GM23338 (cell line): ENCODE results near the gene ZNF823. TPM values are rescaled to one million over a fixed set of nuclear protein-coding genes. Genes with fewer than 3 reads are reported as not detected.

Source experiments
- ATAC-seq: fragments of 200-7000 bp; cut with Tn5 transposase; 3 replicates; pipeline ENCODE4 v1.9.1; 2020
- DNase-seq: peaks from one replicate; pipeline ENCODE4 v3.0.0-alpha.2; 2015; ENCODE audit warnings: low spot score
- H2AFZ ChIP-seq: fragments of 200-600 bp; sonication (generic); 2 replicates; pipeline ENCODE4 v1.8.0; 2016; ENCODE audit warnings: antibody characterized with exemption, mild to moderate bottlenecking, moderate library complexity
- H3F3A ChIP-seq: fragments of 200-600 bp; sonication (generic); replicated peaks from 2 replicates; pipeline ENCODE4 v1.8.0; 2017; ENCODE audit warnings: antibody characterized with exemption, mixed run types, low read depth
- H3K27ac ChIP-seq: fragments of 200-600 bp; sonication (generic); 2 replicates; pipeline ENCODE4 v1.6.1; 2016; ENCODE audit warnings: low read depth
- H3K27me3 ChIP-seq: fragments of 200-600 bp; sonication (generic); 2 replicates; pipeline ENCODE4 v1.8.0; 2016; ENCODE audit warnings: mild to moderate bottlenecking, mixed run types, moderate library complexity; ENCODE audit not compliant: insufficient read depth
- H3K36me3 ChIP-seq: fragments of 200-600 bp; sonication (generic); 2 replicates; pipeline ENCODE4 v1.8.0; 2016; ENCODE audit warnings: mild to moderate bottlenecking; ENCODE audit not compliant: insufficient read depth
- H3K4me1 ChIP-seq: fragments of 200-600 bp; sonication (generic); 2 replicates; pipeline ENCODE4 v1.8.0; 2016; ENCODE audit warnings: mild to moderate bottlenecking, moderate library complexity; ENCODE audit not compliant: insufficient read depth
- H3K4me2 ChIP-seq: fragments of 200-600 bp; sonication (generic); 2 replicates; pipeline ENCODE4 v1.7.1; 2017; ENCODE audit warnings: mixed run types
- H3K4me3 ChIP-seq: fragments of 200-600 bp; sonication (generic); 2 replicates; pipeline ENCODE4 v1.6.1; 2016; ENCODE audit warnings: mixed run types
- H3K79me2 ChIP-seq: fragments of 200-600 bp; sonication (generic); replicated peaks from 2 replicates; pipeline ENCODE4 v1.8.0; 2017; ENCODE audit warnings: mild to moderate bottlenecking; ENCODE audit not compliant: insufficient read depth
- H3K9me2 ChIP-seq: fragments of 200-600 bp; sonication (generic); 2 replicates; pipeline ENCODE4 v1.8.0; 2017; ENCODE audit not compliant: insufficient read depth
- H4K20me1 ChIP-seq: fragments of 200-600 bp; sonication (generic); replicated peaks from 2 replicates; pipeline ENCODE4 v1.8.0; 2017; ENCODE audit warnings: mild to moderate bottlenecking; ENCODE audit not compliant: insufficient read depth
- H3K27ac Mint-ChIP-seq: 2 replicates; pipeline ENCODE4 v1.8.0; 2020; ENCODE audit warnings: inconsistent platforms, mild to moderate bottlenecking, moderate library complexity, mixed read lengths
- H3K27me3 Mint-ChIP-seq: 3 replicates; pipeline ENCODE4 v1.8.0; 2022; ENCODE audit warnings: low read depth, mild to moderate bottlenecking, moderate library complexity, mixed read lengths, inconsistent platforms; ENCODE audit not compliant: insufficient read depth, poor library complexity
- H3K36me3 Mint-ChIP-seq: 3 replicates; pipeline ENCODE4 v1.8.0; 2021; ENCODE audit warnings: low read depth, mild to moderate bottlenecking, inconsistent platforms, moderate library complexity, mixed read lengths
- H3K4me1 Mint-ChIP-seq: 3 replicates; pipeline ENCODE4 v1.8.0; 2020; ENCODE audit warnings: mild to moderate bottlenecking, inconsistent platforms, mixed read lengths
- H3K4me3 Mint-ChIP-seq: 3 replicates; pipeline ENCODE4 v1.8.0; 2021; ENCODE audit warnings: moderate library complexity, mild to moderate bottlenecking, inconsistent platforms, mixed read lengths
- H3K9me3 Mint-ChIP-seq: 3 replicates; pipeline ENCODE4 v1.8.0; 2020; ENCODE audit warnings: moderate library complexity, mild to moderate bottlenecking, inconsistent platforms, mixed read lengths
- CREB1 ChIP-seq: fragments of 250-450 bp; sonication (Bioruptor Pico); IDR thresholded peaks from 2 replicates; pipeline ENCODE4 v1.5.0; 2020; ENCODE audit warnings: low read depth, mild to moderate bottlenecking, moderate library complexity
- ETS1 ChIP-seq: IDR thresholded peaks from 2 replicates; pipeline ENCODE4 v1.6.1; 2016; ENCODE audit warnings: antibody characterized with exemption
- EZH2 ChIP-seq: fragments of 200-600 bp; sonication (generic); IDR thresholded peaks from one replicate; pipeline ENCODE4 v1.8.0; 2017; ENCODE audit warnings: antibody characterized with exemption, mild to moderate bottlenecking, low read depth; ENCODE audit not compliant: unreplicated experiment
- EZH2phosphoT487 ChIP-seq: fragments of 200-600 bp; sonication (generic); IDR thresholded peaks from one replicate; pipeline ENCODE4 v1.8.1; 2018; ENCODE audit warnings: antibody characterized with exemption; ENCODE audit not compliant: unreplicated experiment
- JUNB ChIP-seq: IDR thresholded peaks from one replicate; pipeline ENCODE4 v1.6.1; 2016; ENCODE audit warnings: antibody characterized with exemption; ENCODE audit not compliant: unreplicated experiment
- NANOG ChIP-seq: IDR thresholded peaks from 2 replicates; pipeline ENCODE4 v1.6.1; 2016; ENCODE audit warnings: antibody characterized with exemption, borderline replicate concordance
- POLR2AphosphoS5 ChIP-seq: IDR thresholded peaks from 2 replicates; pipeline ENCODE4 v1.6.1; 2016; ENCODE audit warnings: antibody characterized with exemption, low read depth
- STAT1 ChIP-seq: IDR thresholded peaks from one replicate; pipeline ENCODE4 v1.6.1; 2016; ENCODE audit warnings: antibody characterized with exemption; ENCODE audit not compliant: unreplicated experiment
- ZNF331 ChIP-seq: fragments of 250-450 bp; sonication (Bioruptor Pico); IDR thresholded peaks from 2 replicates; pipeline ENCODE4 v1.5.0; 2020; ENCODE audit warnings: low read depth, mild to moderate bottlenecking, moderate library complexity
- polyA plus RNA-seq: library from polyadenylated mRNA; unstranded; fragments of >200 nt; fragmentation: Nextera tagmentation; extraction: Ambion mirVana; gene quantifications from 2 replicates; pipeline ENCODE4 v1.2.1, GENCODE V29; 2016
- total RNA-seq: library from RNA; depleted of rRNA; stranded (reverse); fragments of >200 nt; shearing (Covaris generic); gene quantifications from 2 replicates; pipeline ENCODE4 v1.2.3, GENCODE V29; 2014
- TF ChIP-seq, protein P1 (sequence below): fragments of 250-450 bp; sonication (Bioruptor Pico); IDR thresholded peaks from 2 replicates; pipeline ENCODE4 v1.5.0; 2020; ENCODE audit warnings: mild to moderate bottlenecking, moderate library complexity
- TF ChIP-seq, protein P2 (sequence below): IDR thresholded peaks from one replicate; pipeline ENCODE4 v1.6.1; 2018; ENCODE audit warnings: antibody characterized with exemption; ENCODE audit not compliant: unreplicated experiment
- TF ChIP-seq, protein P3 (sequence below), 2 experiments: fragments of 200-600 bp in 1 of 2; sonication (generic) in 1 of 2; conservative IDR thresholded peaks; 2 replicates each; pipeline versions ENCODE4 v1.5.1 to v1.6.1; 2016 to 2017; ENCODE audit warnings: antibody characterized with exemption in 2 of 2, low read depth in 2 of 2, mild to moderate bottlenecking in 2 of 2, moderate library complexity in 1 of 2

The ZNF823 gene
- total and polyA plus RNA-seq, 2 experiments from 2014 or later = 1.3 to 3.0 TPM

DNA sequence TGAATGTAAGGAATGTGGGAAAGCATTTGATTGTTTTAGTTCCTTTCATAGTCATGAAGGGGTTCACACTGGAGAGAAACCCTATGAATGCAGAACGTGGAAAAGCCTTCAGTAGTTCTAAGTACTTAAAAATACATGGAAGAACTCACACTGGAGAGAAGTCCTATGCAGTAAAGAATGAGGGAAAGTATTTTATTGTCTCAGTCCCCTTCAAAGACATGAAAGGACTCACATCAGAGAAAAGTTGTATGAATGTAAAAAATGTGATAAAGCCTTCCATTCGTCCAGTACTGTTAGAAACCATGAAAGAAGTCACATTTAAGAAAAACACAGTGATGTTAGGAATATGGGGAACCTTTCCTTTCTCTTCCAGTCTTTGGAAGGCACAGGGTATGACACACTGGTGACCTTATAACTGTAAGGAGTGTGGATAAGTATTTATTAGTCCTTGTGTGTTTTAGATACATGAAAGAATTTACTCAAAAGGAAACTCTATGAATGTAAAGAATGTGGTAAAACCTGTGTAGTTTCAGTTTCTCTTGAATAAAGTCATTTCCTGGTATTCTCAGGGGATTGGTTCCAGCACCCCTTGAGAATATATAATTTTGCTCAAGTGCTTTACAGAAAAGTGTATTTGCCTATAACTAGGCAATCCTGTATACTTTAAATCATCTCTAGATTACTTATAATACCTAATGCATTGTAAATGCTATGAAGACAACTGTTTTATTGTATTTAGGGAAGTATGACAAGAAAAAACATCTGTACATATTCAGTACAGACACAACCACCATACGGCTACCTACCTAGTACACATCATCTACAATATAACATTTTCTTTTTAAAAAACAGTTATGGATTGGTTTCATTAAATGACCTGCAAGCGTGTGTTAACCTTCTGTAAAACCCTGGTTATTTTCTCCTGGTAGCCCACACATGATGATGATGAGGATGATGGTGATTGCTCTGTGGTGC is 52.8 kb downstream of the ZNF823 start:
- TF ChIP-seq, protein P1, sequence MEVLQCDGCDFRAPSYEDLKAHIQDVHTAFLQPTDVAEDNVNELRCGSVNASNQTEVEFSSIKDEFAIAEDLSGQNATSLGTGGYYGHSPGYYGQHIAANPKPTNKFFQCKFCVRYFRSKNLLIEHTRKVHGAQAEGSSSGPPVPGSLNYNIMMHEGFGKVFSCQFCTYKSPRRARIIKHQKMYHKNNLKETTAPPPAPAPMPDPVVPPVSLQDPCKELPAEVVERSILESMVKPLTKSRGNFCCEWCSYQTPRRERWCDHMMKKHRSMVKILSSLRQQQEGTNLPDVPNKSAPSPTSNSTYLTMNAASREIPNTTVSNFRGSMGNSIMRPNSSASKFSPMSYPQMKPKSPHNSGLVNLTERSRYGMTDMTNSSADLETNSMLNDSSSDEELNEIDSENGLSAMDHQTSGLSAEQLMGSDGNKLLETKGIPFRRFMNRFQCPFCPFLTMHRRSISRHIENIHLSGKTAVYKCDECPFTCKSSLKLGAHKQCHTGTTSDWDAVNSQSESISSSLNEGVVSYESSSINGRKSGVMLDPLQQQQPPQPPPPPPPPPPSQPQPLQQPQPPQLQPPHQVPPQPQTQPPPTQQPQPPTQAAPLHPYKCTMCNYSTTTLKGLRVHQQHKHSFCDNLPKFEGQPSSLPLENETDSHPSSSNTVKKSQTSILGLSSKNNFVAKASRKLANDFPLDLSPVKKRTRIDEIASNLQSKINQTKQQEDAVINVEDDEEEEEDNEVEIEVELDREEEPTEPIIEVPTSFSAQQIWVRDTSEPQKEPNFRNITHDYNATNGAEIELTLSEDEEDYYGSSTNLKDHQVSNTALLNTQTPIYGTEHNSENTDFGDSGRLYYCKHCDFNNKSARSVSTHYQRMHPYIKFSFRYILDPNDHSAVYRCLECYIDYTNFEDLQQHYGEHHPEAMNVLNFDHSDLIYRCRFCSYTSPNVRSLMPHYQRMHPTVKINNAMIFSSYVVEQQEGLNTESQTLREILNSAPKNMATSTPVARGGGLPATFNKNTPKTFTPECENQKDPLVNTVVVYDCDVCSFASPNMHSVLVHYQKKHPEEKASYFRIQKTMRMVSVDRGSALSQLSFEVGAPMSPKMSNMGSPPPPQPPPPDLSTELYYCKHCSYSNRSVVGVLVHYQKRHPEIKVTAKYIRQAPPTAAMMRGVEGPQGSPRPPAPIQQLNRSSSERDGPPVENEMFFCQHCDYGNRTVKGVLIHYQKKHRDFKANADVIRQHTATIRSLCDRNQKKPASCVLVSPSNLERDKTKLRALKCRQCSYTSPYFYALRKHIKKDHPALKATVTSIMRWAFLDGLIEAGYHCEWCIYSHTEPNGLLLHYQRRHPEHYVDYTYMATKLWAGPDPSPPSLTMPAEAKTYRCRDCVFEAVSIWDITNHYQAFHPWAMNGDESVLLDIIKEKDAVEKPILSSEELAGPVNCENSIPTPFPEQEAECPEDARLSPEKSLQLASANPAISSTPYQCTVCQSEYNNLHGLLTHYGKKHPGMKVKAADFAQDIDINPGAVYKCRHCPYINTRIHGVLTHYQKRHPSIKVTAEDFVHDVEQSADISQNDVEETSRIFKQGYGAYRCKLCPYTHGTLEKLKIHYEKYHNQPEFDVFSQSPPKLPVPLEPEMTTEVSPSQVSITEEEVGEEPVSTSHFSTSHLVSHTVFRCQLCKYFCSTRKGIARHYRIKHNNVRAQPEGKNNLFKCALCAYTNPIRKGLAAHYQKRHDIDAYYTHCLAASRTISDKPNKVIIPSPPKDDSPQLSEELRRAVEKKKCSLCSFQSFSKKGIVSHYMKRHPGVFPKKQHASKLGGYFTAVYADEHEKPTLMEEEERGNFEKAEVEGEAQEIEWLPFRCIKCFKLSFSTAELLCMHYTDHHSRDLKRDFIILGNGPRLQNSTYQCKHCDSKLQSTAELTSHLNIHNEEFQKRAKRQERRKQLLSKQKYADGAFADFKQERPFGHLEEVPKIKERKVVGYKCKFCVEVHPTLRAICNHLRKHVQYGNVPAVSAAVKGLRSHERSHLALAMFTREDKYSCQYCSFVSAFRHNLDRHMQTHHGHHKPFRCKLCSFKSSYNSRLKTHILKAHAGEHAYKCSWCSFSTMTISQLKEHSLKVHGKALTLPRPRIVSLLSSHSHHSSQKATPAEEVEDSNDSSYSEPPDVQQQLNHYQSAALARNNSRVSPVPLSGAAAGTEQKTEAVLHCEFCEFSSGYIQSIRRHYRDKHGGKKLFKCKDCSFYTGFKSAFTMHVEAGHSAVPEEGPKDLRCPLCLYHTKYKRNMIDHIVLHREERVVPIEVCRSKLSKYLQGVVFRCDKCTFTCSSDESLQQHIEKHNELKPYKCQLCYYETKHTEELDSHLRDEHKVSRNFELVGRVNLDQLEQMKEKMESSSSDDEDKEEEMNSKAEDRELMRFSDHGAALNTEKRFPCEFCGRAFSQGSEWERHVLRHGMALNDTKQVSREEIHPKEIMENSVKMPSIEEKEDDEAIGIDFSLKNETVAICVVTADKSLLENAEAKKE = no peak
- TF ChIP-seq EZH2phosphoT487 = no peak
- no peak for TF ChIP-seq CREB1 (CRISPR knock-in tag)
- TF ChIP-seq JUNB = no peak
- TF ChIP-seq NANOG = no peak
- TF ChIP-seq, protein P2, sequence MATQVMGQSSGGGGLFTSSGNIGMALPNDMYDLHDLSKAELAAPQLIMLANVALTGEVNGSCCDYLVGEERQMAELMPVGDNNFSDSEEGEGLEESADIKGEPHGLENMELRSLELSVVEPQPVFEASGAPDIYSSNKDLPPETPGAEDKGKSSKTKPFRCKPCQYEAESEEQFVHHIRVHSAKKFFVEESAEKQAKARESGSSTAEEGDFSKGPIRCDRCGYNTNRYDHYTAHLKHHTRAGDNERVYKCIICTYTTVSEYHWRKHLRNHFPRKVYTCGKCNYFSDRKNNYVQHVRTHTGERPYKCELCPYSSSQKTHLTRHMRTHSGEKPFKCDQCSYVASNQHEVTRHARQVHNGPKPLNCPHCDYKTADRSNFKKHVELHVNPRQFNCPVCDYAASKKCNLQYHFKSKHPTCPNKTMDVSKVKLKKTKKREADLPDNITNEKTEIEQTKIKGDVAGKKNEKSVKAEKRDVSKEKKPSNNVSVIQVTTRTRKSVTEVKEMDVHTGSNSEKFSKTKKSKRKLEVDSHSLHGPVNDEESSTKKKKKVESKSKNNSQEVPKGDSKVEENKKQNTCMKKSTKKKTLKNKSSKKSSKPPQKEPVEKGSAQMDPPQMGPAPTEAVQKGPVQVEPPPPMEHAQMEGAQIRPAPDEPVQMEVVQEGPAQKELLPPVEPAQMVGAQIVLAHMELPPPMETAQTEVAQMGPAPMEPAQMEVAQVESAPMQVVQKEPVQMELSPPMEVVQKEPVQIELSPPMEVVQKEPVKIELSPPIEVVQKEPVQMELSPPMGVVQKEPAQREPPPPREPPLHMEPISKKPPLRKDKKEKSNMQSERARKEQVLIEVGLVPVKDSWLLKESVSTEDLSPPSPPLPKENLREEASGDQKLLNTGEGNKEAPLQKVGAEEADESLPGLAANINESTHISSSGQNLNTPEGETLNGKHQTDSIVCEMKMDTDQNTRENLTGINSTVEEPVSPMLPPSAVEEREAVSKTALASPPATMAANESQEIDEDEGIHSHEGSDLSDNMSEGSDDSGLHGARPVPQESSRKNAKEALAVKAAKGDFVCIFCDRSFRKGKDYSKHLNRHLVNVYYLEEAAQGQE = no peak
- TF ChIP-seq STAT1 = no peak
- no peak for TF ChIP-seq ETS1
- TF ChIP-seq ZNF331 (CRISPR knock-in tag) = no peak
- TF ChIP-seq POLR2AphosphoS5 = no peak
- TF ChIP-seq, protein P3, sequence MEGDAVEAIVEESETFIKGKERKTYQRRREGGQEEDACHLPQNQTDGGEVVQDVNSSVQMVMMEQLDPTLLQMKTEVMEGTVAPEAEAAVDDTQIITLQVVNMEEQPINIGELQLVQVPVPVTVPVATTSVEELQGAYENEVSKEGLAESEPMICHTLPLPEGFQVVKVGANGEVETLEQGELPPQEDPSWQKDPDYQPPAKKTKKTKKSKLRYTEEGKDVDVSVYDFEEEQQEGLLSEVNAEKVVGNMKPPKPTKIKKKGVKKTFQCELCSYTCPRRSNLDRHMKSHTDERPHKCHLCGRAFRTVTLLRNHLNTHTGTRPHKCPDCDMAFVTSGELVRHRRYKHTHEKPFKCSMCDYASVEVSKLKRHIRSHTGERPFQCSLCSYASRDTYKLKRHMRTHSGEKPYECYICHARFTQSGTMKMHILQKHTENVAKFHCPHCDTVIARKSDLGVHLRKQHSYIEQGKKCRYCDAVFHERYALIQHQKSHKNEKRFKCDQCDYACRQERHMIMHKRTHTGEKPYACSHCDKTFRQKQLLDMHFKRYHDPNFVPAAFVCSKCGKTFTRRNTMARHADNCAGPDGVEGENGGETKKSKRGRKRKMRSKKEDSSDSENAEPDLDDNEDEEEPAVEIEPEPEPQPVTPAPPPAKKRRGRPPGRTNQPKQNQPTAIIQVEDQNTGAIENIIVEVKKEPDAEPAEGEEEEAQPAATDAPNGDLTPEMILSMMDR (conservative IDR thresholded peaks at IDR 0.05; ENCODE audit: low read depth in 2 of 2) = no peak
- TF ChIP-seq EZH2 = no peak
- Histone ChIP-seq H2AFZ (no peak overlapping the region), H4K20me1 (no peaks in the 10 kb centered on the region), H3F3A (no peaks in the 10 kb centered on the region), H3K36me3 (peaks cover 40% of the 10 kb centered on the region), H3K27ac (no peak overlapping the region), H3K9me2 (0 out of 2 replicates have a peak, but pooled peaks cover 3% of the 10 kb centered on the region), H3K27me3 (no peaks in the 10 kb centered on the region), H3K79me2 (peaks cover 8% of the 10 kb centered on the region), H3K4me3 (no peak overlapping the region), H3K4me2 (no peak overlapping the region), H3K4me1 (no peaks in the 10 kb centered on the region)
- ATAC-seq (no peak), DNase-seq (no peak)
- Mint-ChIP-seq H3K9me3 (peaks cover 77% of the 10 kb centered on the region), H3K36me3 (peaks cover 85% of the 10 kb centered on the region), H3K4me1 (no peaks in the 10 kb centered on the region), H3K27ac (no peak overlapping the region), H3K4me3 (no peak overlapping the region), H3K27me3 (no peaks in the 10 kb centered on the region)
